GM18517 (cell line): Measurements from ENCODE around the gene RAPGEF1.
A peak's percentile ranks its signal among the peaks of the same experiment; 100 is the strongest.

ENCODE experiments used
- ATAC-seq: cut with Tn5 transposase; IDR thresholded peaks from one replicate; pipeline ENCODE4 v1.9.1; 2021; ENCODE audit warnings: mild to moderate bottlenecking, moderate library complexity; ENCODE audit not compliant: unreplicated experiment

RAPGEF1 gene

DNA sequence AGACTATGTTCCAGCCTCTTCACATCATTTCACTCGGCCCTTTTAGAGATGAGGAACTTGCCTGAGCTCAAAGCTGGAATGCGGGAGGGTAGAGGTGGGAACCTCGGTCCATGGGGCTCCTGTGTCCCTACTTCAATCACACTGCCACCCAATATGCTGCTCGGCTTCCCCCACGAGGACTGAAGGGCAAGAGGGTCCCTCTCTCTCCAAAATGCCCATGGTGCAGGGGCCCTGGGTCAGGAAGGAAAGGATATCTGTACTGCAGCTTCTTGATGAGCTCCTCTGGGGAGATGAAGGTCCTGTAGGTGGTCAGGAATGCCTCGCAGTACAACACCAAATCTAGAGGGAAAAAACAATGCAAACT lies 148.0 kb downstream of the RAPGEF1 start:
- ATAC-seq: no peak

- ATAC-seq: no peak
Observed at GRCh38 chr9:131590907-131591844, 148.7 kb downstream of the RAPGEF1 start.

DNA sequence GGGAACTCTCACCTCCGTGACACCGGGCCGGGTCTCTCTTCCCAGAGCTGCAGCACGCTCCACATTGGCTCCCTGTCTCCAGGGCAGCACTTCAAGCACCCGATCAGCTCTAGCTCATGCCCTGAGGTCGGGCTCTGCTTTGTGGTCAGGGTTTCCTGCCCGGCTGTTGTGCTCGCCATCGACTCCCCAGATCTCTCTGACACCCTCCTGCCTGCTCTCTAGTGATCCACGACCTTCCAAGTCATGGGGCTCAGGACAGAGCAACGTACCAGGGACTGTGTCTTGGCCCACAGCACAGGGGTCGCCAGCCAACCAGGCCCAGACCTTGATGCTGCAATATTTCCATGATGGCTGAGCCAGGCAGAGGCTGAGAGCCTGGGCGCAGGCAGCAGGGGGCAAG lies 149.4 kb downstream of the RAPGEF1 start:
- ATAC-seq: no peak

- ATAC-seq: no peak
Observed at GRCh38 chr9:131589993-131590392, 149.9 kb downstream of the RAPGEF1 start.

- no peak for ATAC-seq
Observed at GRCh38 chr9:131589124-131589711, 150.7 kb downstream of the RAPGEF1 start.

GRCh38 chr9:131588396-131588795 lies 151.5 kb downstream of the RAPGEF1 start:
- no peak for ATAC-seq

- no peak for ATAC-seq
Observed at GRCh38 chr9:131587906-131588305, 152.0 kb downstream of the RAPGEF1 start.

GRCh38 chr9:131587331-131587730 lies 152.5 kb downstream of the RAPGEF1 start:
- no peak for ATAC-seq

GRCh38 chr9:131585375-131585774 lies 154.5 kb downstream of the RAPGEF1 start:
- ATAC-seq: no peak

DNA sequence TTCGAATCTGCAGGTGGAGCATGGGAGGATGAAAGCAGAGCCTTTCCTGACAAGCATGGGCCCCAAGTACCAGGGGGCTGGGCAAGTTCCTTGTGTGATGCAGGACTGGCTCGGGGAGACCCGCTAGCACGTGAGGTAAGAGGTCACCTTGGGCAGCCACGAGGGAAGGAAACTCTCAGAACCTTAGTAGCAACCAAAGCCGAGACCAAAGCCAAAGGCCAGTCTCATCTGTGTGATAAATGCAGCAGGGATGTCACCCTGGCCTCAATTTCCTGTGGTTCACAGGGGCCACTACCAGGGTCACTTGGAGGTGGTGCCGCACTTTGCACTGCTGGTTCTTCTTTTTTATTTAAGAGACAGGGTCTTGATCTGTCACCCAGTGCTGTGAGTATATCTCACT lies 155.0 kb downstream of the RAPGEF1 start:
- ATAC-seq: no peak

- no peak for ATAC-seq
Observed at GRCh38 chr9:131583836-131584555, 155.9 kb downstream of the RAPGEF1 start.

- ATAC-seq: no peak
Observed at GRCh38 chr9:131583337-131583645, 156.6 kb downstream of the RAPGEF1 start.

DNA sequence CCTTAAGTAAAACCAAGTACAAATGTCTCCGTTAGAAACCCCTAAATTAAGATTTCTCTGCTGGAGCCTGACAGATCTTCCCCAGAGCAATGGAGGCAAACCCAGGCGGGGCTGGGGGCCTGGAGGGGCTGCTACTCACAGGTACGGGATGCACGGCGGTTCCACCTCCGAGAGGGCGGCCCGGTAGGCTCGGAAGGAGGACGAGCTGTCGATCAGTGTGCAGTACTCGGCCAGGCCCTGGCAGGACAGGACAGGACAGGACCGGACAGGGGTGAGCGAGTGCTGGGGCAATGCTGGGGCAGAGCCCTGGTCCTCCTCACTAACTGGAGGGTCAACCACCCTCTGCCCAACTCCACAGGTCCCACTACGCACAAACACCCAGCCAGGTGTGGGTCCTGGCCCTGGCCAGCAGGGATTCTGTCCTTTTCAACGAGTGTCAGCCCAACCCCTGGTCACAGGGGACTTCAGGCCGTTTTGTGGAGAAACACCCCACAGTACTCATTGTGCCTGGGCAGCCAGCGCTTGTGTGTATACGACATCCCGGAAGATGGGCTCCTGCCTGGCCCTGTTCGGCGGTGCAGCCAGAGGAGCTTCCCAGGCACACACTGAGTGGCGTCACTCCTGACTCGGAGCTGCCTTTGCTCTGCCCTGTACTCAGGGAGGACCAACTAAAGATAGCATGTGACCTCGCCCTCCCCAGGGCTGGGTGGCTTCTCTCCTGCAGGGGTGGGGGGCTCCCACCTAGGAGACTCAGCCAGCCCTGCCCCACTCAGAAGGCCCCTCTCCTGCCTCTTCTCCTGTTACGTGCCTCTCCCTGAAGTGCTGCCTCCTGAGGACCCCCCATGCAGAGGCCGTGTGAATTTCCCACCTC lies 157.2 kb downstream of the RAPGEF1 start:
- ATAC-seq: no peak

- ATAC-seq: no peak
Observed at GRCh38 chr9:131582056-131582455, 157.8 kb downstream of the RAPGEF1 start.

- no peak for ATAC-seq
Observed at GRCh38 chr9:131580358-131580757, 159.5 kb downstream of the RAPGEF1 start.

DNA sequence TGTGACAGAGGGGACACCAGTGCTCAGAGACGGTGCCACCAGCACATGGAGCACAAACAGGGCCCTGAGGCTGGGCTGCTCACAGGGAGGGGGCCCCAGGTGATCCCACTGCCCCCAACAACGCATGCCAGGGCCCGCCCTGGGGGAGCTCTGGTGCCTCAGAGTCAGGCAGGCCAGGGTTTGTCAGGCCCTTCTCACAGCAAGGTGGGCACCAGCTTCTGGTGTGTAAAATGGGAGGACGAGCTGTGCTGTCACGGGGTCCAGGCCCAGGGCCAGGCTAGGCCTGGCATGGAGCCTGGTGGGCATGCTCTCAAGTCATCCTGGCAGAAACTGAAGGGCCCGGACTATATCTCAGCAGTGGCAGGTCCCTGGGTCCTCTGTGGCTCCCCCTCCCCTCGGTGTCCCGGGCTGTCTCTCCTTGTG lies 160.1 kb downstream of the RAPGEF1 start:
- no peak for ATAC-seq

DNA sequence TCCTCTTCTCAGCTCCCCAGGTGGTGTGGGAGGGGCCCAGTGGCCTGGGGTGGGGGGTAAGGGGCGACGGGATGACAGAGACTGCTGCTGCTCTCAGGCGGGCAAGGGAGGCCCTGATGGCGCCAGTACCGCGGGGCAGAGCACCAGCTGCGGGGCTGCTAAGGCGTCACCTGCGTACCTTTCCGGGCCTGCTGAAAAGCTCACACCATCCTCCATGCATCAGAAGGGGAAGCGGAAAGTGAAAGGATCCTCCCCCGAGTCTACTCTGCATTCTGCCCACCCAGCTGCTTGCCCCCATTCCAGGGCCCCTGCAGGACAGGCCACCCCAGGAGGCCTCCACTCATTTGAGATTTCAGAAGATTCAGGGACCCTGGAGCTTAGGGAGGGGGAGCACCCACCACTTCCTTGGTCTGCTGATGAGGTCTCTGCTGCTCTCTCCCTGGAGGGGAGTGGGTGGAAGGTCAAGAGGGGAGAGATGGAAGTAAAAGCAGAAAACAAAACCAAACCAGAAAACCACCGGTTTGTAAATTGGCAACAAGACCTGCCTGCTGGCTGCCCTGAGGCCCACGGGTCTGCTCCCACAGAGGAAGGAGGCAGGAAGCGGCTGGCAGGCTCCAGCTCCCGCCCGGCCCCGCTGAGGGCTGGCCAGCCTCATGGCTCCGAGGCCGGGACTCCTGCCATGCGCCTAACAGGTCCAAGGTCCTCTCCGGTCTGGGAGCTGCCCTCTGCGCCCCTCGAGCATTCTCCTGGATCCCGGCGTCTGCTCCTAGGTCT lies 161.0 kb downstream of the RAPGEF1 start:
- peak; percentile 50 for ATAC-seq

GRCh38 chr9:131578021-131578420 lies 161.9 kb downstream of the RAPGEF1 start:
- no peak for ATAC-seq

DNA sequence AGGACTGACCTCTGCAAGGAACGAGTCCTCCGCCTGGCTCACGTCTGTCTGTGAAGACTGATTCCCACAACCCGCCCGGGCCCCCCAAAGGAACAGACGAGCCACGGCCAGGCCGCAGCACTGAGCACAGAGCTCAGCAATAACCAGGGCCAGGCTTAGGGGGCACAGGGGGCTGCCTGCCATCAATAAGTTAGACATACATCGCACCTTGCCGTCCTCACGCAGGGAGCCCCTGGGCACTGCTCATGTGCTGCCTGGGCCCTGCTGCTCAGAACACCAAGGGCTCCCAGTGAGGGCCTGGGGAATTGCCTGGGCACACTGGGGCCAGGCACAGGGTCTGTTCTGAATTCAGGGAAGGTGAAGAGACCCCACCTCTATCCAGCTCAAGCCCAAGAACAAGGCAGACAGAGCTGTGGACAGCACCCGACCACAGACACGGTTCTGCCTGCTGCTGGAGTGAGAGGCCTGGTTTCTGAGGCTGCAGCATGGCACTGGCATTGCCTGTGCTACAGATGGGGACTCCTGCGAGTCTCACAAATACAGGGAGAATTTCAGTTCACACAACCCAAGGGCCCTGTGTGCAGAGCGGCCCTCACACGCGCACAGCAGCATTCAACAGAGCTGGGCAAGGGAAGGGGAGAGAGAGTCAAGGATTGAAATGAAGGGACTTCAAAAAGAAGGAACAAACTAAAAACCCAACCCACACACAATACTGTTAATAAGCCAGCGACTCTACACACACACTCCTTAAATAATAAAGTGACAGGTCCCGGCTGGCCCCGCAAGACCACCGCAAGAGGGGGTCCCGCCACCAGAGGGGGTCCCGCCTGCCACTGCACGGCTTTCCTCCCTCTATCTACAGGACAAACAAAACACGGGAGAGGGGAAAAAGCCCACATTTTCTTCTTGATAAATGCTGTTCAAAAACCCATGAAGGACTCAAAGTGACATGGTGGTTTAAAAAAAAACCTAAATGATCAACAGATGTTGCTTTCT lies 162.6 kb downstream of the RAPGEF1 start:
- no peak for ATAC-seq
